Measurements from ENCODE around the gene C9orf50. TPM values are rescaled to one million over a fixed set of nuclear protein-coding genes. Genes with fewer than 3 reads are reported as not detected.
A peak's percentile ranks its signal among the peaks of the same experiment; 100 is the strongest.

The C9orf50 gene
- total RNA-seq, 3 donors from 2014 or later: 0.48 TPM; not detected in 2

- intact Hi-C loops (cut with DNase I; ENCODE audit: low total_unique reads): no loop called here
- Histone ChIP-seq H3K9me3 (no peaks in the 10 kb centered on the region), H3K4me1 (no peaks in the 10 kb centered on the region), H3K36me3 (no peaks in the 10 kb centered on the region), H3K27me3 (no peaks in the 10 kb centered on the region), H3K4me3 (no peak overlapping the region), H3K27ac (peak overlapping the region in 1 of 2 donors; percentile 28)
- TF ChIP-seq POLR2AphosphoS5 (IDR thresholded peaks at IDR 0.05) (no peak), POLR2A (IDR thresholded peaks at IDR 0.05) (no peak), CTCF (IDR thresholded peaks at IDR 0.05) (no peak)
- DNase-seq (ENCODE audit: low spot score in 2 of 2): no peak
Observed at GRCh38 chr9:129574911-129575585, 45.9 kb downstream of the C9orf50 start.

GRCh38 chr9:129573977-129574376 lies 46.9 kb downstream of the C9orf50 start:
- intact Hi-C loops (cut with DNase I; ENCODE audit: low total_unique reads): no loop called here

GRCh38 chr9:129572517-129572916 lies 48.4 kb downstream of the C9orf50 start:
- H3K4me1 ChIP-seq: peaks cover 5 to 9% of the 10 kb centered on the region in 2 donors
- no peak overlapping the region for H3K27ac ChIP-seq
- intact Hi-C loops (cut with DNase I; ENCODE audit: low total_unique reads): no loop called here
- no peaks in the 10 kb centered on the region for H3K27me3 ChIP-seq
- TF ChIP-seq POLR2A (IDR thresholded peaks at IDR 0.05) (no peak), CTCF (IDR thresholded peaks at IDR 0.05) (no peak), POLR2AphosphoS5 (IDR thresholded peaks at IDR 0.05) (no peak)
- no peak overlapping the region for H3K4me3 ChIP-seq
- no peaks in the 10 kb centered on the region for H3K36me3 ChIP-seq
- DNase-seq (ENCODE audit: low spot score in 2 of 2): no peak
- no peaks in the 10 kb centered on the region for H3K9me3 ChIP-seq

More at GRCh38 chr9:129573977-129574376, 46.9 kb downstream of the C9orf50 start:
- H3K9me3 ChIP-seq: no peaks in the 10 kb centered on the region
- peaks cover 0 to 4% of the 10 kb centered on the region in 2 donors for H3K4me1 ChIP-seq
- H3K27ac ChIP-seq: no peak overlapping the region
- no peak overlapping the region for H3K4me3 ChIP-seq
- no peaks in the 10 kb centered on the region for H3K27me3 ChIP-seq
- TF ChIP-seq POLR2A (IDR thresholded peaks at IDR 0.05) (no peak), CTCF (IDR thresholded peaks at IDR 0.05) (no peak), POLR2AphosphoS5 (IDR thresholded peaks at IDR 0.05) (no peak)
- DNase-seq (ENCODE audit: low spot score in 2 of 2): no peak
- no peaks in the 10 kb centered on the region for H3K36me3 ChIP-seq

- no peak for DNase-seq (ENCODE audit: low spot score in 2 of 2)
- no peak overlapping the region for H3K4me3 ChIP-seq
- H3K27ac ChIP-seq: no peak overlapping the region
- peaks cover 5 to 9% of the 10 kb centered on the region in 2 donors for H3K4me1 ChIP-seq
- no peaks in the 10 kb centered on the region for H3K27me3 ChIP-seq
- TF ChIP-seq CTCF (IDR thresholded peaks at IDR 0.05): no peak
- no peak for TF ChIP-seq POLR2A (IDR thresholded peaks at IDR 0.05)
- H3K36me3 ChIP-seq: no peaks in the 10 kb centered on the region
- intact Hi-C loops (cut with DNase I; ENCODE audit: low total_unique reads): no loop called here
- H3K9me3 ChIP-seq: no peaks in the 10 kb centered on the region
Observed at GRCh38 chr9:129572052-129572425, 48.9 kb downstream of the C9orf50 start.

- no peaks in the 10 kb centered on the region for H3K27me3 ChIP-seq
- no peak for DNase-seq (ENCODE audit: low spot score in 2 of 2)
- intact Hi-C loops (cut with DNase I; ENCODE audit: low total_unique reads): no loop called here
- peaks cover 5 to 9% of the 10 kb centered on the region in 2 donors for H3K4me1 ChIP-seq
- no peaks in the 10 kb centered on the region for H3K9me3 ChIP-seq
- no peaks in the 10 kb centered on the region for H3K36me3 ChIP-seq
- no peak overlapping the region for H3K4me3 ChIP-seq
- TF ChIP-seq POLR2AphosphoS5 (IDR thresholded peaks at IDR 0.05) (no peak), POLR2A (IDR thresholded peaks at IDR 0.05) (no peak), CTCF (IDR thresholded peaks at IDR 0.05) (no peak)
- H3K27ac ChIP-seq: peak overlapping the region; percentile 77 to 92
Observed at GRCh38 chr9:129571298-129572051, 49.4 kb downstream of the C9orf50 start.

Measured in breast epithelium (tissue), 4 donors.